ENCODE measurements around the gene RRAD.

DNA sequence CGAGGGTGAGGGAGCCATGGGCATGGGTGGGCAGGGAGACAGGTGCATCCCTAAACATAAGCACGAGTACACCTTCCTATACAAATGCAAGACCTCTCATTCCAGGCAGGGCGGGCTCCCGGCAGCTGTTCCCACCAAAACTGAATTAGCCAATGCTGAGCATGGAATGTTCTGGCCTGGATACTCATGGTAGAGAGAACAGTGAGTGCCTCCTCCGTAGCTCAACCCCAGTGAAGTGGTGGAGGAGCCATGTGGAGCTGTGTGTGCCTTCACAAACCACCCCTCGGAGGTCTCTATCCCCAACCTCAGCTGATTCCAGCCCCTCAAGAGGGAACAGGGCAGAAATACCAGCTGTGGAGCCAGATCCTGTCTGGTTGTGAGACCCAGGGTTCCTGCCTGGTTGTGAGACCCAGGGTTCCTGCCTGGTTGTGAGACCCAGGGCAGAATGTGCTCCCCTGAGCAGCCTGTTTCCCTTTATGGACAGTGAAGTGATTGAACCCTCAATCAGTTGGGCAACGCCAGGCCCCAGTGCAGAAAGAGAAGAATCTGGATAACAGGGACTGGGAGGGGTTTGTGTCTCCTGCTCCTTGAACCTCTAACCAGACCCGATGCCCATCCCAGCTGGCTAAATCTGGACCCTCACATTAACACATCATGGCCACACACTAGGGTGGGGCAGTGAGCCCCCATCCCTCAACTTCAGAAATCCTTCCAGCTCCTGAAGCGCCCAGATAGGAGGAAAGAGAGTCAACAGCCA lies 4.2 kb downstream of the RRAD start:
- TF ChIP-seq POLR2A (IDR thresholded peaks at IDR 0.05; ENCODE audit: low read depth, low read length) (no peak; the same call in 1 of the 2 replicates), RAD21 (IDR thresholded peaks at IDR 0.05; ENCODE audit: low read length) (no peak), RCOR1 (IDR thresholded peaks at IDR 0.05; ENCODE audit: insufficient replicate concordance, low read length) (no peak), CEBPB (IDR thresholded peaks at IDR 0.05; ENCODE audit: low read depth, low read length) (no peak), RFX5 (IDR thresholded peaks at IDR 0.05; ENCODE audit: low read depth, low read length) (no peak)
- TF ChIP-seq, protein P1, sequence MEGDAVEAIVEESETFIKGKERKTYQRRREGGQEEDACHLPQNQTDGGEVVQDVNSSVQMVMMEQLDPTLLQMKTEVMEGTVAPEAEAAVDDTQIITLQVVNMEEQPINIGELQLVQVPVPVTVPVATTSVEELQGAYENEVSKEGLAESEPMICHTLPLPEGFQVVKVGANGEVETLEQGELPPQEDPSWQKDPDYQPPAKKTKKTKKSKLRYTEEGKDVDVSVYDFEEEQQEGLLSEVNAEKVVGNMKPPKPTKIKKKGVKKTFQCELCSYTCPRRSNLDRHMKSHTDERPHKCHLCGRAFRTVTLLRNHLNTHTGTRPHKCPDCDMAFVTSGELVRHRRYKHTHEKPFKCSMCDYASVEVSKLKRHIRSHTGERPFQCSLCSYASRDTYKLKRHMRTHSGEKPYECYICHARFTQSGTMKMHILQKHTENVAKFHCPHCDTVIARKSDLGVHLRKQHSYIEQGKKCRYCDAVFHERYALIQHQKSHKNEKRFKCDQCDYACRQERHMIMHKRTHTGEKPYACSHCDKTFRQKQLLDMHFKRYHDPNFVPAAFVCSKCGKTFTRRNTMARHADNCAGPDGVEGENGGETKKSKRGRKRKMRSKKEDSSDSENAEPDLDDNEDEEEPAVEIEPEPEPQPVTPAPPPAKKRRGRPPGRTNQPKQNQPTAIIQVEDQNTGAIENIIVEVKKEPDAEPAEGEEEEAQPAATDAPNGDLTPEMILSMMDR (conservative IDR thresholded peaks at IDR 0.05; ENCODE audit: low read depth, low read length): no peak

Measured in IMR-90 (cell line).